Measurements from ENCODE around the gene UCK1. TPM values are rescaled to one million over a fixed set of nuclear protein-coding genes. Genes with fewer than 3 reads are reported as not detected.

The UCK1 gene
- total and polyA plus RNA-seq, 10 of the 15 experiments (the other 5 are each of a cell fraction or from before 2014, with no cell fraction given), result 0.31 to 27.0 (median 18.7) TPM

DNA sequence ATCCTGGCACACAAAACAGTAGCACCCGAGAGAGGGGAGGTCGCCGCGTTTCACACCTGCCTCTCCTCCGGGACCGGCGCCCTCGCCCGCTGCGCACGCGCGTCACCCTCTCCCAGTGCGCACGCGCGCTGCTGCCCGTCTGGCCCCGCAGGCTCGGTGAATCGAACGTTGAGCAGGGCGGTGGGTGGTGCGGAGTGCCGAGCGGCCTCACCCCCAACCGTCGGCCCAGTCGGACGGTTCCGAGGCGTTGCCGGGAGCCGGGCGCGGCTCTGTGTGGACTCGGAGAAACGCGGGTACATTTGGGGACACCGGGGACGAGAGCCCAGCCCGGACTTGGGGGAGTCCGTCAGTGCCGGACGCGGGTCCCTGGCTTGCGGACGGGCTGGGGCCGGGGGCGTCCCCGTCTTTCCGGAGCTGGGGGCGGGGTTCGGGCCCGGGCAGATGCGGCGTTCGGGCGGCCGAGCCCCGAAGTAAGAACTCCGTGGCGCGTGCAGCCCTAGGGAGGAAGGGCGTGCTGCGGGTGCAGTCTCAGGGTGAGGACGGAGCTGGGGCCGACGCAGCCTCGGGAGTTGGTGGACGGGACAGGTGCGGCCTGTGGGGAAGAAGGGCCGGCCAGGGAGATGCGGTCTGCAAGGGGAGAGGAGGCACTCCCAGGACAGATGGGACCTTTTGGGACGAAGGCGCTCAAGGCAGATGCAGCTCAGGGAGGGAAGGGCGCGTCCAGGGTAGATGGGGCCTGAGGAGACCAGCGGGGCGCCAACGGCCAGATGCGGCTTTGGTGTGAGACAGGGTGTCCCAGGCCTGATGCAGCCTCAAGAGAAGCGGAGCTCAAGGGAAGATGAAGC is 28.1 kb downstream of the UCK1 start, which contains the start of gene POMT1 (continued):
- TF ChIP-seq, protein P1, sequence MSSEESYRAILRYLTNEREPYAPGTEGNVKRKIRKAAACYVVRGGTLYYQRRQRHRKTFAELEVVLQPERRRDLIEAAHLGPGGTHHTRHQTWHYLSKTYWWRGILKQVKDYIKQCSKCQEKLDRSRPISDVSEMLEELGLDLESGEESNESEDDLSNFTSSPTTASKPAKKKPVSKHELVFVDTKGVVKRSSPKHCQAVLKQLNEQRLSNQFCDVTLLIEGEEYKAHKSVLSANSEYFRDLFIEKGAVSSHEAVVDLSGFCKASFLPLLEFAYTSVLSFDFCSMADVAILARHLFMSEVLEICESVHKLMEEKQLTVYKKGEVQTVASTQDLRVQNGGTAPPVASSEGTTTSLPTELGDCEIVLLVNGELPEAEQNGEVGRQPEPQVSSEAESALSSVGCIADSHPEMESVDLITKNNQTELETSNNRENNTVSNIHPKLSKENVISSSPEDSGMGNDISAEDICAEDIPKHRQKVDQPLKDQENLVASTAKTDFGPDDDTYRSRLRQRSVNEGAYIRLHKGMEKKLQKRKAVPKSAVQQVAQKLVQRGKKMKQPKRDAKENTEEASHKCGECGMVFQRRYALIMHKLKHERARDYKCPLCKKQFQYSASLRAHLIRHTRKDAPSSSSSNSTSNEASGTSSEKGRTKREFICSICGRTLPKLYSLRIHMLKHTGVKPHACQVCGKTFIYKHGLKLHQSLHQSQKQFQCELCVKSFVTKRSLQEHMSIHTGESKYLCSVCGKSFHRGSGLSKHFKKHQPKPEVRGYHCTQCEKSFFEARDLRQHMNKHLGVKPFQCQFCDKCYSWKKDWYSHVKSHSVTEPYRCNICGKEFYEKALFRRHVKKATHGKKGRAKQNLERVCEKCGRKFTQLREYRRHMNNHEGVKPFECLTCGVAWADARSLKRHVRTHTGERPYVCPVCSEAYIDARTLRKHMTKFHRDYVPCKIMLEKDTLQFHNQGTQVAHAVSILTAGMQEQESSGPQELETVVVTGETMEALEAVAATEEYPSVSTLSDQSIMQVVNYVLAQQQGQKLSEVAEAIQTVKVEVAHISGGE (CRISPR knock-in tag; IDR thresholded peaks at IDR 0.05), result no peak
- TF ChIP-seq JUNB (IDR thresholded peaks at IDR 0.05) (no peak), GATAD2B (conservative IDR thresholded peaks at IDR 0.05; ENCODE audit: low read depth) (peak; percentile 92), HDAC6 (IDR thresholded peaks at IDR 0.05; ENCODE audit: unreplicated experiment) (no peak), YBX1 (IDR thresholded peaks at IDR 0.05) (no peak), NRF1 (conservative IDR thresholded peaks at IDR 0.05; ENCODE audit: low read depth, low read length) (peak; percentile 92)
- TF ChIP-seq, protein P2, sequence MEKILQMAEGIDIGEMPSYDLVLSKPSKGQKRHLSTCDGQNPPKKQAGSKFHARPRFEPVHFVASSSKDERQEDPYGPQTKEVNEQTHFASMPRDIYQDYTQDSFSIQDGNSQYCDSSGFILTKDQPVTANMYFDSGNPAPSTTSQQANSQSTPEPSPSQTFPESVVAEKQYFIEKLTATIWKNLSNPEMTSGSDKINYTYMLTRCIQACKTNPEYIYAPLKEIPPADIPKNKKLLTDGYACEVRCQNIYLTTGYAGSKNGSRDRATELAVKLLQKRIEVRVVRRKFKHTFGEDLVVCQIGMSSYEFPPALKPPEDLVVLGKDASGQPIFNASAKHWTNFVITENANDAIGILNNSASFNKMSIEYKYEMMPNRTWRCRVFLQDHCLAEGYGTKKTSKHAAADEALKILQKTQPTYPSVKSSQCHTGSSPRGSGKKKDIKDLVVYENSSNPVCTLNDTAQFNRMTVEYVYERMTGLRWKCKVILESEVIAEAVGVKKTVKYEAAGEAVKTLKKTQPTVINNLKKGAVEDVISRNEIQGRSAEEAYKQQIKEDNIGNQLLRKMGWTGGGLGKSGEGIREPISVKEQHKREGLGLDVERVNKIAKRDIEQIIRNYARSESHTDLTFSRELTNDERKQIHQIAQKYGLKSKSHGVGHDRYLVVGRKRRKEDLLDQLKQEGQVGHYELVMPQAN (conservative IDR thresholded peaks at IDR 0.05), result peak; percentile 70
- TF ChIP-seq, protein P3, sequence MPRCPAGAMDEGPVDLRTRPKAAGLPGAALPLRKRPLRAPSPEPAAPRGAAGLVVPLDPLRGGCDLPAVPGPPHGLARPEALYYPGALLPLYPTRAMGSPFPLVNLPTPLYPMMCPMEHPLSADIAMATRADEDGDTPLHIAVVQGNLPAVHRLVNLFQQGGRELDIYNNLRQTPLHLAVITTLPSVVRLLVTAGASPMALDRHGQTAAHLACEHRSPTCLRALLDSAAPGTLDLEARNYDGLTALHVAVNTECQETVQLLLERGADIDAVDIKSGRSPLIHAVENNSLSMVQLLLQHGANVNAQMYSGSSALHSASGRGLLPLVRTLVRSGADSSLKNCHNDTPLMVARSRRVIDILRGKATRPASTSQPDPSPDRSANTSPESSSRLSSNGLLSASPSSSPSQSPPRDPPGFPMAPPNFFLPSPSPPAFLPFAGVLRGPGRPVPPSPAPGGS (IDR thresholded peaks at IDR 0.05; ENCODE audit: borderline replicate concordance, insufficient read depth, low read depth, low read length, poor library complexity, severe bottlenecking), result peak; percentile 50
- TF ChIP-seq, protein P4, sequence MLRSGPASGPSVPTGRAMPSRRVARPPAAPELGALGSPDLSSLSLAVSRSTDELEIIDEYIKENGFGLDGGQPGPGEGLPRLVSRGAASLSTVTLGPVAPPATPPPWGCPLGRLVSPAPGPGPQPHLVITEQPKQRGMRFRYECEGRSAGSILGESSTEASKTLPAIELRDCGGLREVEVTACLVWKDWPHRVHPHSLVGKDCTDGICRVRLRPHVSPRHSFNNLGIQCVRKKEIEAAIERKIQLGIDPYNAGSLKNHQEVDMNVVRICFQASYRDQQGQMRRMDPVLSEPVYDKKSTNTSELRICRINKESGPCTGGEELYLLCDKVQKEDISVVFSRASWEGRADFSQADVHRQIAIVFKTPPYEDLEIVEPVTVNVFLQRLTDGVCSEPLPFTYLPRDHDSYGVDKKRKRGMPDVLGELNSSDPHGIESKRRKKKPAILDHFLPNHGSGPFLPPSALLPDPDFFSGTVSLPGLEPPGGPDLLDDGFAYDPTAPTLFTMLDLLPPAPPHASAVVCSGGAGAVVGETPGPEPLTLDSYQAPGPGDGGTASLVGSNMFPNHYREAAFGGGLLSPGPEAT (IDR thresholded peaks at IDR 0.05; ENCODE audit: low read depth), result peak; percentile 78; the same call in 1 of the 2 replicates
- TF ChIP-seq, protein P5, sequence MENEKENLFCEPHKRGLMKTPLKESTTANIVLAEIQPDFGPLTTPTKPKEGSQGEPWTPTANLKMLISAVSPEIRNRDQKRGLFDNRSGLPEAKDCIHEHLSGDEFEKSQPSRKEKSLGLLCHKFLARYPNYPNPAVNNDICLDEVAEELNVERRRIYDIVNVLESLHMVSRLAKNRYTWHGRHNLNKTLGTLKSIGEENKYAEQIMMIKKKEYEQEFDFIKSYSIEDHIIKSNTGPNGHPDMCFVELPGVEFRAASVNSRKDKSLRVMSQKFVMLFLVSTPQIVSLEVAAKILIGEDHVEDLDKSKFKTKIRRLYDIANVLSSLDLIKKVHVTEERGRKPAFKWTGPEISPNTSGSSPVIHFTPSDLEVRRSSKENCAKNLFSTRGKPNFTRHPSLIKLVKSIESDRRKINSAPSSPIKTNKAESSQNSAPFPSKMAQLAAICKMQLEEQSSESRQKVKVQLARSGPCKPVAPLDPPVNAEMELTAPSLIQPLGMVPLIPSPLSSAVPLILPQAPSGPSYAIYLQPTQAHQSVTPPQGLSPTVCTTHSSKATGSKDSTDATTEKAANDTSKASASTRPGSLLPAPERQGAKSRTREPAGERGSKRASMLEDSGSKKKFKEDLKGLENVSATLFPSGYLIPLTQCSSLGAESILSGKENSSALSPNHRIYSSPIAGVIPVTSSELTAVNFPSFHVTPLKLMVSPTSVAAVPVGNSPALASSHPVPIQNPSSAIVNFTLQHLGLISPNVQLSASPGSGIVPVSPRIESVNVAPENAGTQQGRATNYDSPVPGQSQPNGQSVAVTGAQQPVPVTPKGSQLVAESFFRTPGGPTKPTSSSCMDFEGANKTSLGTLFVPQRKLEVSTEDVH (IDR thresholded peaks at IDR 0.05; ENCODE audit: low read depth, partially characterized antibody), result no peak
- TF ChIP-seq, protein P6, sequence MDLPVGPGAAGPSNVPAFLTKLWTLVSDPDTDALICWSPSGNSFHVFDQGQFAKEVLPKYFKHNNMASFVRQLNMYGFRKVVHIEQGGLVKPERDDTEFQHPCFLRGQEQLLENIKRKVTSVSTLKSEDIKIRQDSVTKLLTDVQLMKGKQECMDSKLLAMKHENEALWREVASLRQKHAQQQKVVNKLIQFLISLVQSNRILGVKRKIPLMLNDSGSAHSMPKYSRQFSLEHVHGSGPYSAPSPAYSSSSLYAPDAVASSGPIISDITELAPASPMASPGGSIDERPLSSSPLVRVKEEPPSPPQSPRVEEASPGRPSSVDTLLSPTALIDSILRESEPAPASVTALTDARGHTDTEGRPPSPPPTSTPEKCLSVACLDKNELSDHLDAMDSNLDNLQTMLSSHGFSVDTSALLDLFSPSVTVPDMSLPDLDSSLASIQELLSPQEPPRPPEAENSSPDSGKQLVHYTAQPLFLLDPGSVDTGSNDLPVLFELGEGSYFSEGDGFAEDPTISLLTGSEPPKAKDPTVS (IDR thresholded peaks at IDR 0.05; ENCODE audit: low read depth, low read length), result 0 out of 2 replicates have a peak, but pooled peaks have one; percentile 11
- TF ChIP-seq, protein P7, sequence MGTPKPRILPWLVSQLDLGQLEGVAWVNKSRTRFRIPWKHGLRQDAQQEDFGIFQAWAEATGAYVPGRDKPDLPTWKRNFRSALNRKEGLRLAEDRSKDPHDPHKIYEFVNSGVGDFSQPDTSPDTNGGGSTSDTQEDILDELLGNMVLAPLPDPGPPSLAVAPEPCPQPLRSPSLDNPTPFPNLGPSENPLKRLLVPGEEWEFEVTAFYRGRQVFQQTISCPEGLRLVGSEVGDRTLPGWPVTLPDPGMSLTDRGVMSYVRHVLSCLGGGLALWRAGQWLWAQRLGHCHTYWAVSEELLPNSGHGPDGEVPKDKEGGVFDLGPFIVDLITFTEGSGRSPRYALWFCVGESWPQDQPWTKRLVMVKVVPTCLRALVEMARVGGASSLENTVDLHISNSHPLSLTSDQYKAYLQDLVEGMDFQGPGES (IDR thresholded peaks at IDR 0.05), result peak; percentile 52; the same call in 1 of the 2 replicates
